ENCODE data around the gene PAM16. TPM values are rescaled to one million over a fixed set of nuclear protein-coding genes. Genes with fewer than 3 reads are reported as not detected.

Gene PAM16
- total and polyA plus RNA-seq, 9 of the 15 experiments (the other 6 are each of a cell fraction or from before 2014, with no cell fraction given): 38.7 to 273 (median 79.3) TPM

- TF ChIP-seq ZNF609 (CRISPR knock-in tag; IDR thresholded peaks at IDR 0.05; ENCODE audit: borderline replicate concordance) (no peak), SUPT5H (IDR thresholded peaks at IDR 0.05) (peak; percentile 56), ELF4 (CRISPR knock-in tag; IDR thresholded peaks at IDR 0.05) (0 out of 2 replicates have a peak, but pooled peaks have one; percentile 19), PML (IDR thresholded peaks at IDR 0.05; ENCODE audit: low read length) (no peak), ZNF197 (CRISPR knock-in tag; IDR thresholded peaks at IDR 0.05; ENCODE audit: low read depth) (no peak), ELK3 (CRISPR knock-in tag; IDR thresholded peaks at IDR 0.05) (no peak), HMBOX1 (IDR thresholded peaks at IDR 0.05) (no peak), MYNN (IDR thresholded peaks at IDR 0.05) (no peak), MYNN (CRISPR knock-in tag; IDR thresholded peaks at IDR 0.05) (no peak), NRF1 (conservative IDR thresholded peaks at IDR 0.05 in 1 of 2, IDR thresholded peaks at IDR 0.05 in 1 of 2) (peak; percentile 97), ATF6 (CRISPR knock-in tag; IDR thresholded peaks at IDR 0.05) (no peak), ZNF830 (CRISPR knock-in tag; IDR thresholded peaks at IDR 0.05) (no peak), ZNF274 (IDR thresholded peaks at IDR 0.05; ENCODE audit: borderline replicate concordance, low read depth, low read length) (no peak), MCM3 (IDR thresholded peaks at IDR 0.05) (no peak), ZNF507 (tag; conservative IDR thresholded peaks at IDR 0.05) (no peak), PRMT5 (CRISPR knock-in tag; IDR thresholded peaks at IDR 0.05) (no peak), DEAF1 (CRISPR knock-in tag; IDR thresholded peaks at IDR 0.05) (no peak)
Measured at GRCh38 chr16:4350787-4351659, at the start of gene PAM16 (continued).

All from K562 (cell line).